Activated B cell treated with CpG ODN at 0.5 μM for 24 hours (primary cell): ENCODE results near the gene OR56A1. TPM values are rescaled to one million over a fixed set of nuclear protein-coding genes. Genes with fewer than 3 reads are reported as not detected.

ENCODE experiments used
- ATAC-seq: fragments of 200-7000 bp; cut with Tn5 transposase; one replicate; pipeline ENCODE4 v1.10.0; 2021; ENCODE audit warnings: low read depth, mild to moderate bottlenecking, moderate library complexity
- CTCF ChIA-PET: fragments of 350-600 bp; sonication (Branson Sonifier 250); formaldehyde crosslinking; loops from one replicate; lab custom pipeline; 2021; ENCODE audit warnings: antibody characterized with exemption; lab: Charles Lee
- POLR2A ChIA-PET: fragments of 350-600 bp; sonication (Branson Sonifier 250); formaldehyde crosslinking; loops from one replicate; lab custom pipeline; 2021; ENCODE audit warnings: antibody characterized with exemption; lab: Charles Lee
- DNase-seq: peaks from one replicate; pipeline ENCODE4 v3.0.0; 2022
- H3K27ac Mint-ChIP-seq: one replicate; pipeline ENCODE4 v1.8.0; 2020; ENCODE audit warnings: mixed read lengths
- H3K27me3 Mint-ChIP-seq: one replicate; pipeline ENCODE4 v1.8.0; 2021; ENCODE audit warnings: mixed read lengths
- H3K36me3 Mint-ChIP-seq: one replicate; pipeline ENCODE4 v1.8.0; 2021; ENCODE audit warnings: low read depth, mixed read lengths
- H3K4me1 Mint-ChIP-seq: one replicate; pipeline ENCODE4 v1.8.0; 2021; ENCODE audit warnings: mixed read lengths
- H3K4me3 Mint-ChIP-seq: one replicate; pipeline ENCODE4 v1.8.0; 2020; ENCODE audit warnings: mild to moderate bottlenecking, mixed read lengths
- H3K9me3 Mint-ChIP-seq: one replicate; pipeline ENCODE4 v1.8.0; 2020; ENCODE audit warnings: mixed read lengths
- intact Hi-C: fragments of 100-400 bp; cut with micrococcal nuclease; formaldehyde crosslinking; loops from one replicate; pipeline ENCODE4 v1.15.1; 2024
- total RNA-seq: library from RNA; stranded (reverse); gene quantifications from 2 replicates; pipeline ENCODE4 v1.2.3, GENCODE V29; 2022
- TF ChIP-seq, protein P1 (sequence below): fragments of 200-600 bp; IDR thresholded peaks from one replicate; pipeline ENCODE4 v1.8.0; 2022; ENCODE audit warnings: antibody characterized with exemption, mild to moderate bottlenecking

Gene OR56A1
- total RNA-seq, 1 donor from 2014 or later, result not detected

DNA sequence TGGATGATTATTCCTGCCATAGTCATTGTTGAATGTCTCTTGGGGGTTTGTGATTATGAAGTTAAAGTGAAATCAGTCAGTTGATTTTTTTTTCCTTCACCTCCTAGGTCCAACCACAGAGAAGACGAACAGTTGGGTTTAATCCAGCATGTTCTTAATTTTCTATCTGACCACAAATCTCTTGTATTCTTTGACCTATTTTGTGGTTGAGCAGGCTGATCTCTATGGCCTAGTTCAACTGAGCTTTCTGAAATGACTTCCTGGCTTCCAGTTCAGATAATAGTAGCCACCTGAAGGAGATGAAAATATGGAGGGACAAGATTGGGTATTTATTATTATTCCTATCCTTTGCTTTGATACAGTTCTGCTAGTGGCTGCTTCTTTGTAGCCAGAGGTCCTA, 57.0 kb downstream of the OR56A1 start:
- no peak overlapping the region for H3K4me3 Mint-ChIP-seq
- ChIA-PET CTCF (no interaction called here), POLR2A (no interaction called here)
- ATAC-seq (no peak), DNase-seq (no peak)
- no peaks in the 10 kb centered on the region for H3K4me1 Mint-ChIP-seq
- no peaks in the 10 kb centered on the region for H3K27me3 Mint-ChIP-seq
- peaks cover 9% of the 10 kb centered on the region for H3K9me3 Mint-ChIP-seq
- TF ChIP-seq, protein P1, sequence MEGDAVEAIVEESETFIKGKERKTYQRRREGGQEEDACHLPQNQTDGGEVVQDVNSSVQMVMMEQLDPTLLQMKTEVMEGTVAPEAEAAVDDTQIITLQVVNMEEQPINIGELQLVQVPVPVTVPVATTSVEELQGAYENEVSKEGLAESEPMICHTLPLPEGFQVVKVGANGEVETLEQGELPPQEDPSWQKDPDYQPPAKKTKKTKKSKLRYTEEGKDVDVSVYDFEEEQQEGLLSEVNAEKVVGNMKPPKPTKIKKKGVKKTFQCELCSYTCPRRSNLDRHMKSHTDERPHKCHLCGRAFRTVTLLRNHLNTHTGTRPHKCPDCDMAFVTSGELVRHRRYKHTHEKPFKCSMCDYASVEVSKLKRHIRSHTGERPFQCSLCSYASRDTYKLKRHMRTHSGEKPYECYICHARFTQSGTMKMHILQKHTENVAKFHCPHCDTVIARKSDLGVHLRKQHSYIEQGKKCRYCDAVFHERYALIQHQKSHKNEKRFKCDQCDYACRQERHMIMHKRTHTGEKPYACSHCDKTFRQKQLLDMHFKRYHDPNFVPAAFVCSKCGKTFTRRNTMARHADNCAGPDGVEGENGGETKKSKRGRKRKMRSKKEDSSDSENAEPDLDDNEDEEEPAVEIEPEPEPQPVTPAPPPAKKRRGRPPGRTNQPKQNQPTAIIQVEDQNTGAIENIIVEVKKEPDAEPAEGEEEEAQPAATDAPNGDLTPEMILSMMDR, result no peak
- no peaks in the 10 kb centered on the region for H3K36me3 Mint-ChIP-seq
- H3K27ac Mint-ChIP-seq, result no peak overlapping the region
- intact Hi-C loops, result no loop called here

Other genes with a start within 250 kb of the OR56A1 start
- not detected in 2 replicates for gene OR52N5, start 247.4 kb downstream of the OR56A1 start, total RNA-seq
- gene OR52N1, start 239.5 kb downstream of the OR56A1 start, total RNA-seq, result not detected in 2 replicates
- not detected in 2 replicates for gene OR52N2, start 221.8 kb downstream of the OR56A1 start, total RNA-seq
- gene OR52E6, start 188.9 kb downstream of the OR56A1 start, total RNA-seq, result not detected in 2 replicates
- gene OR52E8, start 173.1 kb downstream of the OR56A1 start, total RNA-seq, result not detected in 2 replicates
- gene OR52E4, start 150.1 kb downstream of the OR56A1 start, total RNA-seq, result not detected in 2 replicates
- not detected in 2 replicates for gene OR52E5, start 137.6 kb downstream of the OR56A1 start, total RNA-seq
- gene OR56A3, start 88.5 kb downstream of the OR56A1 start, total RNA-seq, result not detected in 2 replicates
- gene OR56A5, start 62.3 kb downstream of the OR56A1 start, total RNA-seq, result not detected in 2 replicates
- not detected in 2 replicates for gene OR52L1, start 43.8 kb downstream of the OR56A1 start, total RNA-seq
- not detected in 2 replicates for gene OR56A4, start 23.8 kb downstream of the OR56A1 start, total RNA-seq
- not detected in 2 replicates for gene OR56B4, start 76.9 kb upstream of the OR56A1 start, total RNA-seq
- gene OR52B2, start 139.6 kb upstream of the OR56A1 start, total RNA-seq, result not detected in 2 replicates
- gene OR52W1, start 168.5 kb upstream of the OR56A1 start, total RNA-seq, result not detected in 2 replicates
- not detected in 2 replicates for gene C11orf42, start 174.8 kb upstream of the OR56A1 start, total RNA-seq
- gene FHIP1B, start 203.9 kb upstream of the OR56A1 start, total RNA-seq, result 27.7 and 32.8 TPM in 2 replicates
- 0.20 and 0.22 TPM in 2 replicates for gene CNGA4, start 208.3 kb upstream of the OR56A1 start, total RNA-seq
- not detected in 2 replicates for gene CCKBR, start 229.1 kb upstream of the OR56A1 start, total RNA-seq